HG03558 (cell line): ENCODE results near the gene ADRB1.
A peak's percentile ranks its signal among the peaks of the same experiment; 100 is the strongest.

Experiments used
- ATAC-seq: cut with Tn5 transposase; IDR thresholded peaks from one replicate; pipeline ENCODE4 v1.9.1; 2021; ENCODE audit warnings: moderate number of reproducible peaks; ENCODE audit not compliant: unreplicated experiment; ENCODE audit errors: extremely low read depth

The ADRB1 gene

DNA sequence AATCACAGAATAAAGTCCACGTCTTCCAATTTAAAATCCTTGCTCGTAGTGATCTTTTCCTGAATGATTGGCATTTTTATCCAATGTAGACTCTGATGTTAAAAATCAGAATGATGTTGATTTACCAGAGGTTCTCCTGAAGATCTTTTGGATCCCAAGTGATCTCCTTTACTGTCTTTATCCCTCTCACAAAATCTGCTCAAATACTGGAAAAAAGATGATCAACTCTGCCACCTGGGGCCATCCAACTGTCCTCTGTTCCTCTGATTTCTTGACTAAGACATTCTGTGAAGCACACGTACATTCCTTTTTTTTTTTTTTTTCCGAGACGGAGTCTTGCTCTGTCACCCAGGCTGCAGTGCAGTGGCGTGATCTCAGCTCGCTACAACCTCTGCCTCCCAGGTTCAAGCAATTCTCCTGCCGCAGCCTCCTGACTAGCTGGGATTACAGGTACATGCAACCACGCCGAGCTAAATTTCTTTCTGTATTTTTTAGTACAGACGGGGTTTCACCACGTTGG lies 18.0 kb upstream of the ADRB1 start:
- no peak for ATAC-seq

DNA sequence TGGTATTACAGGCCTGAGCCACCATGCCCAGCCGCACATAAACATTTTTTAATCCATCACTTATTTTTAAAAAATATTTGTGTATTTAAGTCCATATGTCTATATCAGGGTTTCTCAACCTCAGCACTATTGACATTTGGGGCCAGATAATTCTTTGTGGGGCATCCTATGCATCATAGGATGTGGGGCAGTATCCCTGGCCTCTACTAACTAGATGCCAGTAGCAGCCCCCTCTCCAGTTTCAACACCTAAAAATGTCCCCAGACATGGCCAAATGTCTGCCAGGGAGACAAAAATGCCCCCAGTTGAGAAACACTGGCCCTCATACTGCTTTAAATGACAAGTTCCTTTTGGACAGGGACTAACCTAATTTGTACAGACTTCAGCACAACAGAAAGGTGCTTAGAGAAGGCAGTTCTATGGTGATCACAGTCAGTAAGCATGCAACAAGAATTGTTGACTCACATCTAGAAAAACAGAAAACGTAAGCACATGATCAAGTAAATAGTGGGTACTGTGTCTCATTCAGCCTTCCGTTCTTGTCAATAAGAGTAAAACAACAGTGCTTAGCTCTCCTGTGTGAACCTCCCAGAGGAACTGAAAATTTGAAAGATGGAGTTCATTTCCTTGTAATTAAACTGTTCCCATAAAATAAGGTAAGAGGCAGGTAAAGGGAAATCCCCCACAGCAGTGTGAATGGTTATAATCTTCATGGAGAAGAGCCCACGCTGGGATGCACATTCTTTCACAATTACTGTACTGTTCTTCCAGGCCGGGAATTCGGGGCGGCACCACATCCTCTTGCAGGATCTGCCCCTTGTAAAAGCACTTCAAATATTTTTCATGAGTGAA lies 17.3 kb upstream of the ADRB1 start:
- ATAC-seq: peak; percentile 34

DNA sequence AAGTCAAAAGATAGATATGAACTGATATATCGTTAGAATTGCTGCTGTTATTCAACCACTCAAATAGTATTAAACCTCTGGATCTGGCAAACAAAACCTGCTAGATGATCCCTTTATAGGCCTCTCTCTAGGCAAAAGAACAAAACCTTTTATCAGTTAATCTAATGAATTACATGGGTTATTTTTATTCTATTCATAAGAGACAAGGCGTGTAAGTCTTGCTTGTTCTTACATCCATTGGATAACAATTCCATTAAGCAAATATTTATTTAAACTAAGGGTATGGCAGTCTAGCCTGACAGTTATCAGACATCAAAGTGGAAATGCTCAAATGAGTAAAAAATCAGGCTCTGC lies 16.6 kb upstream of the ADRB1 start:
- no peak for ATAC-seq

DNA sequence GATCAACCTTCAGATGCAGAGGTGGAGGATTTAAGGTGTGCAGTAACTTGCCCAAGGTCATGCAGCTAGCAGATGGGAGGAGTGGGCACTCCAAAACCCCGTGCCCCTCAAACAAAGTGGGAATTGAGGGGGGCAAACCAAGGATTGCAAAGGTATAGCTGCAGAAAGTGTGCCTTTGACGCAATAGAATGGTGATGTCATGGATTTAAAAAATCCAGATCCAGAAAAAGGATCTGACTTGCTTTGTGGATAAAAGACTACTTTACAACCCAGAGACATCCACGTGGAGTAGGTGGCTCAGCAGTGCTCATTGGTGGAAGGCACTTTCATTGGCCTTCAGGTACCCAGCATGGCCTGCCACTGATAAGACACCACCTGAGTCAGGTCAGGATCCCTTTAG lies 15.7 kb upstream of the ADRB1 start:
- ATAC-seq: no peak

DNA sequence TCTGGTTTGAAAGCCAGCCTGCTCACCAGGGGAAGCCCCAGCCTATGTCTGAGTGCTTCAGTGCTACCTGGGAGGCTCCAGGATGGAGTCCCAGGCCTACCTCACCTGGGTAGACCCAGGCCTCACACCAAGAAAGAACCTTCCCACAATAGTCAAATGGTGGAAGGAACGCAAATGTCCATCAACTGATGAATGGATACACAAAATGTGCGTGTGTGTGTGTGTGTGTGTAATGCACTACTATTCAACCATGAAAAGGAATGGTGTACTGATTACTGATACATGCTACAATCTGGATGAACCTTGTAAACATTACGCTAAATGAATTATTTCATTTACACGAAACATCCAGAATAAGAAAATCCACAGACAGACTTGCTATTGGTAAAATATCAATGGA lies 15.2 kb upstream of the ADRB1 start:
- ATAC-seq: no peak

DNA sequence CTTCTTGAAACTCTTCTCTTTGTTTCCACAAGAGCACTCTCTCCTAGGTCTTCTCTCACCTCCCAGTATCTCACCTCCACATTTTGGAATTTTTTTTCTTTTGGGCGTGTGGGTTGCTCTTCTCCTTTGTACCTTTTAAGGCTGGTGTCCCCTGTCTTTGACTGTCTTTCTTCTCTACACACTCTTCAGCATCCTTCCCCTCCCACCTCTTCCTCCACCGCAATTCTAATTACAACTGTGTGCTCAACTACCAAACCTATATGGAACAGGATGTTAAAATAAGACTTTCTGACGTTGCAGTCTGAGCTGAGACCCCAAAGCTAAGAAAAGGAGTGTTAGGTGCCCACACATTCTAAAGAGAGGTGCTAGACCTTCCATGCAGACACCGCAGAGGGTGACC lies 14.0 kb upstream of the ADRB1 start:
- no peak for ATAC-seq

DNA sequence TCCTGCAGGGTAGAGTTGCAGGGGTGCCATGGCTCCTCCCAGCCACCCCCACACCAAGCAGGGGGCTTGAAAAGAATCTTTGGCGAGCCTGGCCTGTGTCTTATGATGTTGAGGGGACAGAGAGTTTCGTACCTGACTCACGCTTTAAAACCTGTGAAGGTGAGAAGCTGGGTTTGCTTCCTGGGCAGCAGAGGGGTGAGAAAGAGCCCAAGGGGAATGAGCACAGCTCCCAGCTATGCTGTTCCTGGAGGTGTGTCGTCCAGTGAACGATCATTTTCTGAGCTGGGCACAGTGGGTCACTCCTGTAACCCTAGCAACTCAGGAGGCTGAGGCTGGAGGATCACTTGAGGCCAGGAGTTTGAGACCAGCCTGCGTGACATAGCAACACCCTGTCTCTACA lies 13.5 kb upstream of the ADRB1 start:
- no peak for ATAC-seq

DNA sequence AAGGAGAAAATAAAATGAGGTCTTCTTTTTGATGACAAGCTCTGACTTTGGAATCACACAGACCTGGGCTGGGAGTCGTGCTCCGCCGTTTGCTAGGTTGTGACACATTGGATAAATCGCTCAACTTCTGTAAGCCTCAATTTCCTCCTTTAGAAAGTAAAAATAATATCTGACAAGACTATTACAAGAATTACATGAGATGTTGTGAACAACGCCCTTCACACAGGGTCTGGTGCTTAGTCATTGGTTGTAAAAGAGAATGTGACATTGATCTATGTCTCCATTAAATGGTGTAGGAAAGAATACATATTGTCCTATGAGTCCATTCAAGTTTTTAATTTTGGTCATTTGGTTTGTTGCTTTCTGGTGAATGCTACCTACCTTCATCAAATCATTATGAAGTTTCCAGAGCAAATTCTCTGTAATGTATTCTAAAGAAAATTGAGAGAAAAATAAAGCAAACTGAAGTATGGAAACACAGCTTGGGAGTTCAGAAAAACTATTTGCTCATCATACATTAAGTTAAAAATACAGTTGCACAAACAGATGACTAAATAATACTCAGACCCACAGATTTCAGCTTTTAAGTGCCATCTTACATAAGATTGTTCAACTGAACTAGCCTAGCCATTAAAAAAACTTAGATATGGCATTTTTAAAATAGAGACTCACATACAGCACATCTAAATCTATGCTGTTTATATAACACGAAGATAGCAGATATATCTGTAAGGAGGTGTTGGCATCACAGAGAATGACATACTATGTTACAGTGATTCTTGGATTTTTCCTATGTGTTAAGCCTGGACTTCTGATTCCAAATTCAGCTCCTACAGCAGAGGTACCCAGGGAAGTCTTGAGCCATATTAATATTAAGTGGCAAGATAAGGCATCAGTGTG lies 12.3 kb upstream of the ADRB1 start:
- no peak for ATAC-seq

DNA sequence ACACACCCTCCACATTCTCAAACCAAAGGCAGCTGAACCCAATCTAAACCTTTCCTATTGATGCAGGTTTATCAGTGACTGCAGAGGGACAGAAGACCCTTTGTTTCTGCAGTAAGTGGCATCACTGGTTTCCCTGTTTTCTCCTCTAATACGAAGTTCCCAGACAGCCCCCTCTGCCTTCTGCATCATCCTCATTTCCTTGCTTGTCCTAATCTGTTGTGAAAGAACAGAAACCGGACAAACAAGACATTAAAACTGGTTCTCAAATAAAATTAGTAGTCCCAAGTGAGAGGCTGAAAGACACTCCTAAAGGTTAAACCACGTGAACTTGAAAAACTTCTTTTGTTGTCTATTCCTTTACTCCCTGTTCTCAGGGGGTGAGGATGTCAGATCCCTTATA lies 10.1 kb upstream of the ADRB1 start:
- ATAC-seq: no peak

DNA sequence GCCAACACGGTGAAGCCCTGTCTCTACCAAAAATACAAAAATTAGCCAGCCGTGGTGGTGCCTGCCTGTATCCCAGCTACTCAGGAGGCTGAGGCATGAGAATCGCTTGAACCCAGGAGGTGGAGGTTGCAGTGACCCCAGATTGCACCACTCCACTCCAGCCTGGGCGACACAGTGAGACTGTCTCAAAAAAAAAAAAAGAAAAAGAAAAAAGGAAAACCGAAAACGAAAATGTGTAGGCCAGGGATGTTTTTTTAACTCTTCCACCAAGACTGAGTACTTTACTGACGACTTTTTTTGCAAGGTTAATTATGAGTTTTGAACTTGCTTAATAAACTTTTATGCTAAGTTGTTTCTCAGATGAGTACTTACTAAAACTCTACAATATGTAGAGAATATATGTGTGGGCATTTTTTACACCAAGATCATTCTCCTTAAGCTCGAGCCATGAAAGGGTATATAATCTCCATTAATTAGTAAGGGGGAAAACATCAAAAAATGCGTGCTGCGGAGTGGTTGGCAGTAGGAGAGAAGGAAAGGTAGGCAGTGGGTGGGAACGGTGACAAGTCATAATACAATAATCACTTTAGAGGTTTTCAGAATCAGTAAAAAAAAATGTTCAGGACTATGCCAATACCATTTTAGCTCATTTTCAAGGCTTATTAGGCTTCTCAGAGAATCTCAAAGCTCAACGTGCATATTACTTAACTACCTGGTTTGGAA lies 8.6 kb upstream of the ADRB1 start:
- ATAC-seq: no peak

DNA sequence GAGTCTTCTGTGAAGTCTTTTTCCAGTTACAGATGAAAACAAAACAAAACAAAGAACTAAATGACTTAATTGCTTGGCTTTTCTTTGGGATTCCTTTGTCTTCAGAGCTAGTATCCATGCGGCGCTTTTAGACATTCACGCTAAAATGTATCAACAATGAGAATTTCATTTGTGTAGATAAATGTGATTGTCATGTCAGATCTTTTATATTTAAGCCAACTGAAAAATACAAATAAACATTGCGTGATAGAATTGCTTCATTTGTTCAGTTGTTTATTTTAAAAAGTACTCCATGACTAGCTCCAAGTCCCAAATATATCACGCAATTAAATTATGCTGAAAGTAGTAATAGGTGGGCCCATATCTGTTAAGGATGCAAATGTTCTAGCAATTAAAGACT lies 7.9 kb upstream of the ADRB1 start:
- ATAC-seq: no peak

DNA sequence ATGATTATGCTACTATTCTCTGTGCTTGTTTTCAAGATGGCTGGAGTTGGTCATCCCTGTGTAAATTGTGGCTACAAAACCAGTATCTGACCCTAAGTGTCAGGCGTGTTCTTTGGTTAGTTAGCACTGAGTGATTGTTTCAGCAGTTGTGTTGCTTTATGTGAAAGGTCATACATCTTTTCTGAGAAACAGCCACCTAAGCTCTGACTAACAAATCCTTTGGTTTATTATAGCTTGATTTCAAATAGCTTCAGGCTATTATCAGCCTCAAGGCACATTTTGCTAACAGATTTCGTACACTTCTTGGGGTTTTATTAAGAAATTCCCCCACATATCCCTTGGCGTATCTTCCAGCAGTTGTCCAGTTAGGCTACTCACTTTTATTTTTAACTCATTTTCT lies 4.8 kb upstream of the ADRB1 start:
- no peak for ATAC-seq

DNA sequence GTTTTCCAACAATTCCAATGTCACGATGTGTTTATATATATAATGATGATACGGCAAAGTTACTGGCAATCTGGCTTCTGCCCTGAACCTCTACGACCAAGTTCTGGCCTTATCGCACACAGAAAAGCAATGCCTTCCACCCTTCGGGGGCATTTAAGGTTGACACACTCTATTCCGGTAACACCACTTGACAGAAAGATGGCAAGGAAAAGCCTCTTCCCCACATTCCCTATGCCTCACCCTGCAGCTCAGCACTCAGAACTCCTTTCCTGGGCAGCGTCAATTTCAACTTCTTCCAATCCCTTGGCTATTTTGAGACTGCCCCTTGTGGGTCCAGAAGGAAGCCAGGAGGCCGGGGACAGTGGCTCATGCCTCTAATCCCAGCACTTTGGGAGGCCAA lies 2.5 kb upstream of the ADRB1 start:
- ATAC-seq: no peak

DNA sequence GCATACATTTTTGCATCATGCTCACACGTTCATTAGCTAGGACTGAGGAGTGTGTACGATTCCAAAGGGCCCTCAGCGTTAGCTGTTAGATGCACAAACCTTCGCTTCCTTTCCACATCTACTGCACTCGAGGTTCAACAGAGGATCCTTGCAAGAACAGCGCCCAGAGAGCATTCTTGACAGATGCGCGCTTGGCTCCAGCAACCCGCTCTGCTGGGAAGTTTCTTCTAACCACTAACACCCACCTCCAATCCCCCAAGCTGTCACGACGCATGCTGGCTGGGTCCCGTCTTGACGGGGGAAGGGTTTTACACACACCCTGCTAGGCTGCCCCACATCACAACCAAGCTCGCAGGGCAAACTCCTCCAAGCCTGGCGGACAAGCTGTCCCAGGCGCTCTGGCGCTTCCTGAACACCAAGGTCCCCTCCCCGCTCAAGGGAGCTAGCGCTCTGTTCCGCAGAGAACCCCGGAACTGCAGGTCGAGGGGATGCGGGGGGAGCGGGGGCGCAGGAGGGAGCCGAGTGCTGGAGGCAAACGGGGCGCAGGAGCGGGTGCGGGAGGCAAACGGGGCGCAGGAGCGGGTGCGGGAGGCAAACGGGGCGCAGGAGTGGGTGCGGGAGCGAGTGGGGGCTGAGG lies 653 bp upstream of the ADRB1 start:
- no peak for ATAC-seq

DNA sequence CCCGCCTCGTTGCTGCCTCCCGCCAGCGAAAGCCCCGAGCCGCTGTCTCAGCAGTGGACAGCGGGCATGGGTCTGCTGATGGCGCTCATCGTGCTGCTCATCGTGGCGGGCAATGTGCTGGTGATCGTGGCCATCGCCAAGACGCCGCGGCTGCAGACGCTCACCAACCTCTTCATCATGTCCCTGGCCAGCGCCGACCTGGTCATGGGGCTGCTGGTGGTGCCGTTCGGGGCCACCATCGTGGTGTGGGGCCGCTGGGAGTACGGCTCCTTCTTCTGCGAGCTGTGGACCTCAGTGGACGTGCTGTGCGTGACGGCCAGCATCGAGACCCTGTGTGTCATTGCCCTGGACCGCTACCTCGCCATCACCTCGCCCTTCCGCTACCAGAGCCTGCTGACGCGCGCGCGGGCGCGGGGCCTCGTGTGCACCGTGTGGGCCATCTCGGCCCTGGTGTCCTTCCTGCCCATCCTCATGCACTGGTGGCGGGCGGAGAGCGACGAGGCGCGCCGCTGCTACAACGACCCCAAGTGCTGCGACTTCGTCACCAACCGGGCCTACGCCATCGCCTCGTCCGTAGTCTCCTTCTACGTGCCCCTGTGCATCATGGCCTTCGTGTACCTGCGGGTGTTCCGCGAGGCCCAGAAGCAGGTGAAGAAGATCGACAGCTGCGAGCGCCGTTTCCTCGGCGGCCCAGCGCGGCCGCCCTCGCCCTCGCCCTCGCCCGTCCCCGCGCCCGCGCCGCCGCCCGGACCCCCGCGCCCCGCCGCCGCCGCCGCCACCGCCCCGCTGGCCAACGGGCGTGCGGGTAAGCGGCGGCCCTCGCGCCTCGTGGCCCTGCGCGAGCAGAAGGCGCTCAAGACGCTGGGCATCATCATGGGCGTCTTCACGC lies 825 bp downstream of the ADRB1 start:
- no peak for ATAC-seq

DNA sequence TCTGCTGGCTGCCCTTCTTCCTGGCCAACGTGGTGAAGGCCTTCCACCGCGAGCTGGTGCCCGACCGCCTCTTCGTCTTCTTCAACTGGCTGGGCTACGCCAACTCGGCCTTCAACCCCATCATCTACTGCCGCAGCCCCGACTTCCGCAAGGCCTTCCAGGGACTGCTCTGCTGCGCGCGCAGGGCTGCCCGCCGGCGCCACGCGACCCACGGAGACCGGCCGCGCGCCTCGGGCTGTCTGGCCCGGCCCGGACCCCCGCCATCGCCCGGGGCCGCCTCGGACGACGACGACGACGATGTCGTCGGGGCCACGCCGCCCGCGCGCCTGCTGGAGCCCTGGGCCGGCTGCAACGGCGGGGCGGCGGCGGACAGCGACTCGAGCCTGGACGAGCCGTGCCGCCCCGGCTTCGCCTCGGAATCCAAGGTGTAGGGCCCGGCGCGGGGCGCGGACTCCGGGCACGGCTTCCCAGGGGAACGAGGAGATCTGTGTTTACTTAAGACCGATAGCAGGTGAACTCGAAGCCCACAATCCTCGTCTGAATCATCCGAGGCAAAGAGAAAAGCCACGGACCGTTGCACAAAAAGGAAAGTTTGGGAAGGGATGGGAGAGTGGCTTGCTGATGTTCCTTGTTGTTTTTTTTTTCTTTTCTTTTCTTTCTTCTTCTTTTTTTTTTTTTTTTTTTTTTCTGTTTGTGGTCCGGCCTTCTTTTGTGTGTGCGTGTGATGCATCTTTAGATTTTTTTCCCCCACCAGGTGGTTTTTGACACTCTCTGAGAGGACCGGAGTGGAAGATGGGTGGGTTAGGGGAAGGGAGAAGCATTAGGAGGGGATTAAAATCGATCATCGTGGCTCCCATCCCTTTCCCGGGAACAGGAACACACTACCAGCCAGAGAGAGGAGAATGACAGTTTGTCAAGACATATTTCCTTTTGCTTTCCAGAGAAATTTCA lies 1.7 kb downstream of the ADRB1 start:
- no peak for ATAC-seq

DNA sequence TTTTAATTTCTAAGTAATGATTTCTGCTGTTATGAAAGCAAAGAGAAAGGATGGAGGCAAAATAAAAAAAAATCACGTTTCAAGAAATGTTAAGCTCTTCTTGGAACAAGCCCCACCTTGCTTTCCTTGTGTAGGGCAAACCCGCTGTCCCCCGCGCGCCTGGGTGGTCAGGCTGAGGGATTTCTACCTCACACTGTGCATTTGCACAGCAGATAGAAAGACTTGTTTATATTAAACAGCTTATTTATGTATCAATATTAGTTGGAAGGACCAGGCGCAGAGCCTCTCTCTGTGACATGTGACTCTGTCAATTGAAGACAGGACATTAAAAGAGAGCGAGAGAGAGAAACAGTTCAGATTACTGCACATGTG lies 2.4 kb downstream of the ADRB1 start:
- ATAC-seq: no peak

DNA sequence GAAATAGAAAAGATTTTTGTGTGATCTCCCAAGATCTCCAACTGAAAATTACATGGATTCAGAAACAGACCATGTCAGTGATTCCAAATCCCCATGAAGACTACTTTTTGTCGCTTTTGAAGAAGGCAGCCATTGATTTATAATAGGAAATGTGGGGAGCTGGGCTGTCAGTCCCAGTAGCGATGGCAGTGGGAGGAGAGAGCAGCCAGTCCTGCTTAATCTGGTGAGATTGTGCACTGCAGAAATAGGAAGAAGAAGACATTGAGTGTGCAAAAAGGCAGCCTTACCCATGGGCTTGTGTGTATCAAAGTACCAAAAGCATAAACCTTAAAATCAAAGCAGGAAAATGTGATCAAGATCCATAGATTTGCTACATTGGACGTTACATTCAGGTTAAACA lies 4.8 kb downstream of the ADRB1 start:
- no peak for ATAC-seq
